ENCODE results near the gene DGLUCY.
"Not testable (repeated sequence)": the region's sequence is repeated elsewhere in the genome, so short reads cannot be mapped to it uniquely, and the experiment has no call there.

Gene DGLUCY

GRCh38 chr14:91088585-91089235 is 25.2 kb upstream of the DGLUCY start:
- H3K36me3 ChIP-seq (ENCODE audit: control insufficient read depth, low read depth, low read length): no peaks in the 10 kb centered on the region
- H3K9ac ChIP-seq (ENCODE audit: low read length): no peak overlapping the region
- no peak overlapping the region for H3K4me3 ChIP-seq (ENCODE audit: low read length)
- H3K27me3 ChIP-seq (ENCODE audit: control insufficient read depth, insufficient read depth, low read length): no peaks in the 10 kb centered on the region
- no peaks in the 10 kb centered on the region for H3K9me3 ChIP-seq (ENCODE audit: control insufficient read depth, low read depth, low read length)
- no peaks in the 10 kb centered on the region for H3K4me1 ChIP-seq (ENCODE audit: control insufficient read depth, low read depth, low read length)
- H3K27ac ChIP-seq (ENCODE audit: low read length): no peak overlapping the region

- H3K9ac ChIP-seq (ENCODE audit: low read length): no peak overlapping the region
- H3K27ac ChIP-seq (ENCODE audit: low read length): no peak overlapping the region
- no peaks in the 10 kb centered on the region for H3K9me3 ChIP-seq (ENCODE audit: control insufficient read depth, low read depth, low read length)
- no peak overlapping the region for H3K4me3 ChIP-seq (ENCODE audit: low read length)
- no peaks in the 10 kb centered on the region for H3K4me1 ChIP-seq (ENCODE audit: control insufficient read depth, low read depth, low read length)
- H3K36me3 ChIP-seq (ENCODE audit: control insufficient read depth, low read depth, low read length): no peaks in the 10 kb centered on the region
- H3K27me3 ChIP-seq (ENCODE audit: control insufficient read depth, insufficient read depth, low read length): no peaks in the 10 kb centered on the region
These were observed 23.8 kb upstream of the DGLUCY start for GRCh38 chr14:91089958-91090535.

GRCh38 chr14:91090743-91091142 is 23.1 kb upstream of the DGLUCY start:
- H3K27ac ChIP-seq (ENCODE audit: low read length): no peak overlapping the region
- H3K9me3 ChIP-seq (ENCODE audit: control insufficient read depth, low read depth, low read length): no peaks in the 10 kb centered on the region
- H3K9ac ChIP-seq (ENCODE audit: low read length): no peak overlapping the region
- H3K4me3 ChIP-seq (ENCODE audit: low read length): no peak overlapping the region
- H3K4me1 ChIP-seq (ENCODE audit: control insufficient read depth, low read depth, low read length): no peaks in the 10 kb centered on the region
- no peaks in the 10 kb centered on the region for H3K27me3 ChIP-seq (ENCODE audit: control insufficient read depth, insufficient read depth, low read length)
- no peaks in the 10 kb centered on the region for H3K36me3 ChIP-seq (ENCODE audit: control insufficient read depth, low read depth, low read length)

- Histone ChIP-seq H3K4me3 (ENCODE audit: low read length) (no peak overlapping the region), H3K4me1 (ENCODE audit: control insufficient read depth, low read depth, low read length) (no peaks in the 10 kb centered on the region), H3K27ac (ENCODE audit: low read length) (no peak overlapping the region), H3K9ac (ENCODE audit: low read length) (no peak overlapping the region), H3K27me3 (ENCODE audit: control insufficient read depth, insufficient read depth, low read length) (no peaks in the 10 kb centered on the region), H3K9me3 (ENCODE audit: control insufficient read depth, low read depth, low read length) (no peaks in the 10 kb centered on the region), H3K36me3 (ENCODE audit: control insufficient read depth, low read depth, low read length) (no peaks in the 10 kb centered on the region)
These were observed 21.8 kb upstream of the DGLUCY start for GRCh38 chr14:91092073-91092472.

GRCh38 chr14:91093743-91094472 is 20.0 kb upstream of the DGLUCY start:
- not testable (repeated sequence) for H3K4me1 ChIP-seq (ENCODE audit: control insufficient read depth, low read depth, low read length); H3K4me3 ChIP-seq (ENCODE audit: low read length); H3K9me3 ChIP-seq (ENCODE audit: control insufficient read depth, low read depth, low read length); H3K36me3 ChIP-seq (ENCODE audit: control insufficient read depth, low read depth, low read length); H3K27ac ChIP-seq (ENCODE audit: low read length); H3K9ac ChIP-seq (ENCODE audit: low read length); H3K27me3 ChIP-seq (ENCODE audit: control insufficient read depth, insufficient read depth, low read length)

GRCh38 chr14:91094772-91095171 is 19.1 kb upstream of the DGLUCY start:
- Histone ChIP-seq H3K9me3 (ENCODE audit: control insufficient read depth, low read depth, low read length) (no peaks in the 10 kb centered on the region), H3K27ac (ENCODE audit: low read length) (no peak overlapping the region), H3K9ac (ENCODE audit: low read length) (no peak overlapping the region), H3K4me3 (ENCODE audit: low read length) (no peak overlapping the region), H3K4me1 (ENCODE audit: control insufficient read depth, low read depth, low read length) (no peaks in the 10 kb centered on the region), H3K27me3 (ENCODE audit: control insufficient read depth, insufficient read depth, low read length) (no peaks in the 10 kb centered on the region), H3K36me3 (ENCODE audit: control insufficient read depth, low read depth, low read length) (no peaks in the 10 kb centered on the region)

GRCh38 chr14:91095178-91095577 is 18.7 kb upstream of the DGLUCY start:
- H3K4me1 ChIP-seq (ENCODE audit: control insufficient read depth, low read depth, low read length): no peaks in the 10 kb centered on the region
- H3K9me3 ChIP-seq (ENCODE audit: control insufficient read depth, low read depth, low read length): no peaks in the 10 kb centered on the region
- no peak overlapping the region for H3K9ac ChIP-seq (ENCODE audit: low read length)
- H3K27ac ChIP-seq (ENCODE audit: low read length): no peak overlapping the region
- no peaks in the 10 kb centered on the region for H3K27me3 ChIP-seq (ENCODE audit: control insufficient read depth, insufficient read depth, low read length)
- no peaks in the 10 kb centered on the region for H3K36me3 ChIP-seq (ENCODE audit: control insufficient read depth, low read depth, low read length)
- H3K4me3 ChIP-seq (ENCODE audit: low read length): no peak overlapping the region

- H3K9ac ChIP-seq (ENCODE audit: low read length); H3K27me3 ChIP-seq (ENCODE audit: control insufficient read depth, insufficient read depth, low read length): not testable (repeated sequence)
These were observed 16.2 kb upstream of the DGLUCY start for GRCh38 chr14:91097657-91098056.

GRCh38 chr14:91098591-91098990 is 15.3 kb upstream of the DGLUCY start:
- Histone ChIP-seq H3K4me3 (ENCODE audit: low read length) (no peak overlapping the region), H3K27ac (ENCODE audit: low read length) (no peak overlapping the region), H3K4me1 (ENCODE audit: control insufficient read depth, low read depth, low read length) (no peaks in the 10 kb centered on the region), H3K9me3 (ENCODE audit: control insufficient read depth, low read depth, low read length) (no peaks in the 10 kb centered on the region), H3K27me3 (ENCODE audit: control insufficient read depth, insufficient read depth, low read length) (no peaks in the 10 kb centered on the region), H3K9ac (ENCODE audit: low read length) (no peak overlapping the region), H3K36me3 (ENCODE audit: control insufficient read depth, low read depth, low read length) (no peaks in the 10 kb centered on the region)

More at GRCh38 chr14:91097657-91098056, 16.2 kb upstream of the DGLUCY start:
- H3K36me3 ChIP-seq (ENCODE audit: control insufficient read depth, low read depth, low read length); H3K27ac ChIP-seq (ENCODE audit: low read length); H3K4me3 ChIP-seq (ENCODE audit: low read length); H3K9me3 ChIP-seq (ENCODE audit: control insufficient read depth, low read depth, low read length); H3K4me1 ChIP-seq (ENCODE audit: control insufficient read depth, low read depth, low read length): not testable (repeated sequence)

- Histone ChIP-seq H3K27ac (ENCODE audit: low read length) (no peak overlapping the region), H3K9me3 (ENCODE audit: control insufficient read depth, low read depth, low read length) (no peaks in the 10 kb centered on the region), H3K9ac (ENCODE audit: low read length) (no peak overlapping the region), H3K4me3 (ENCODE audit: low read length) (no peak overlapping the region), H3K4me1 (ENCODE audit: control insufficient read depth, low read depth, low read length) (no peaks in the 10 kb centered on the region), H3K36me3 (ENCODE audit: control insufficient read depth, low read depth, low read length) (no peaks in the 10 kb centered on the region), H3K27me3 (ENCODE audit: control insufficient read depth, insufficient read depth, low read length) (no peaks in the 10 kb centered on the region)
These were observed 13.8 kb upstream of the DGLUCY start for GRCh38 chr14:91100102-91100501.

- Histone ChIP-seq H3K4me3 (ENCODE audit: low read length) (no peak overlapping the region), H3K36me3 (ENCODE audit: control insufficient read depth, low read depth, low read length) (no peaks in the 10 kb centered on the region), H3K27me3 (ENCODE audit: control insufficient read depth, insufficient read depth, low read length) (no peaks in the 10 kb centered on the region), H3K27ac (ENCODE audit: low read length) (no peak overlapping the region), H3K9me3 (ENCODE audit: control insufficient read depth, low read depth, low read length) (no peaks in the 10 kb centered on the region), H3K4me1 (ENCODE audit: control insufficient read depth, low read depth, low read length) (no peaks in the 10 kb centered on the region), H3K9ac (ENCODE audit: low read length) (no peak overlapping the region)
These were observed 10.8 kb upstream of the DGLUCY start for GRCh38 chr14:91103116-91103515.

Data from iPS-18a (cell line).